ENCODE measurements around the gene NADSYN1.

DNA sequence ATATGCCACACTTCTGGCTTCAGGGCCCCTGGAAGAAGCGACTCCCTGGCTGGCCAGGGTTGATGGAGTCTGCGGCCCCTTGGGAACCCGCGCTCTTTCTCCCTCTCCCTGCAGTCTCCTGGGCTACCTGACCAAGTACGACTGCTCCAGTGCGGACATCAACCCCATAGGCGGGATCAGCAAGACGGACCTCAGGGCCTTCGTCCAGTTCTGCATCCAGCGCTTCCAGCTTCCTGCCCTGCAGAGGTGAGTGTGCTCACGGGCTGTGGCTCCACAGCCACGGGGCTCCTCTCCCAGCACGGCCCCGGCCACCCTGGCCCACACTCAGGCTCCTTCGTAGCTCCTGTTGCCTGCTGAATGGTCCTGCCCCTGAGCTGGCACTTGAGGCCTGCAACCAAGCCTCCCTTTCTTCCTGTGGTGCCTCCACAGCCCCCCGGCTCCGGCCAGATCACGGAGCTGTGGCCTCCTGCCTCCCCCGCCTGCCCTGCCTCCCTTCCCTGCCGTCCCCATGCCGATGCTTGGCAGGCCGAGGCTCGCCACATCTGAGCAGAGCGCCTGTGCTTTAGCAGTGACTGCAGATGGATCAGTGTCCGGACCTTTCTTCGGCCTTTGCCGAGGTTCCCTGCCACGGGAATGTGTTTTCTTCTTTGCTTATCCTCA, 37.9 kb downstream of the NADSYN1 start:
- TF ChIP-seq, protein P1, sequence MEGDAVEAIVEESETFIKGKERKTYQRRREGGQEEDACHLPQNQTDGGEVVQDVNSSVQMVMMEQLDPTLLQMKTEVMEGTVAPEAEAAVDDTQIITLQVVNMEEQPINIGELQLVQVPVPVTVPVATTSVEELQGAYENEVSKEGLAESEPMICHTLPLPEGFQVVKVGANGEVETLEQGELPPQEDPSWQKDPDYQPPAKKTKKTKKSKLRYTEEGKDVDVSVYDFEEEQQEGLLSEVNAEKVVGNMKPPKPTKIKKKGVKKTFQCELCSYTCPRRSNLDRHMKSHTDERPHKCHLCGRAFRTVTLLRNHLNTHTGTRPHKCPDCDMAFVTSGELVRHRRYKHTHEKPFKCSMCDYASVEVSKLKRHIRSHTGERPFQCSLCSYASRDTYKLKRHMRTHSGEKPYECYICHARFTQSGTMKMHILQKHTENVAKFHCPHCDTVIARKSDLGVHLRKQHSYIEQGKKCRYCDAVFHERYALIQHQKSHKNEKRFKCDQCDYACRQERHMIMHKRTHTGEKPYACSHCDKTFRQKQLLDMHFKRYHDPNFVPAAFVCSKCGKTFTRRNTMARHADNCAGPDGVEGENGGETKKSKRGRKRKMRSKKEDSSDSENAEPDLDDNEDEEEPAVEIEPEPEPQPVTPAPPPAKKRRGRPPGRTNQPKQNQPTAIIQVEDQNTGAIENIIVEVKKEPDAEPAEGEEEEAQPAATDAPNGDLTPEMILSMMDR (tag by site-specific recombination; IDR thresholded peaks at IDR 0.05): no peak
- TF ChIP-seq, protein P2, sequence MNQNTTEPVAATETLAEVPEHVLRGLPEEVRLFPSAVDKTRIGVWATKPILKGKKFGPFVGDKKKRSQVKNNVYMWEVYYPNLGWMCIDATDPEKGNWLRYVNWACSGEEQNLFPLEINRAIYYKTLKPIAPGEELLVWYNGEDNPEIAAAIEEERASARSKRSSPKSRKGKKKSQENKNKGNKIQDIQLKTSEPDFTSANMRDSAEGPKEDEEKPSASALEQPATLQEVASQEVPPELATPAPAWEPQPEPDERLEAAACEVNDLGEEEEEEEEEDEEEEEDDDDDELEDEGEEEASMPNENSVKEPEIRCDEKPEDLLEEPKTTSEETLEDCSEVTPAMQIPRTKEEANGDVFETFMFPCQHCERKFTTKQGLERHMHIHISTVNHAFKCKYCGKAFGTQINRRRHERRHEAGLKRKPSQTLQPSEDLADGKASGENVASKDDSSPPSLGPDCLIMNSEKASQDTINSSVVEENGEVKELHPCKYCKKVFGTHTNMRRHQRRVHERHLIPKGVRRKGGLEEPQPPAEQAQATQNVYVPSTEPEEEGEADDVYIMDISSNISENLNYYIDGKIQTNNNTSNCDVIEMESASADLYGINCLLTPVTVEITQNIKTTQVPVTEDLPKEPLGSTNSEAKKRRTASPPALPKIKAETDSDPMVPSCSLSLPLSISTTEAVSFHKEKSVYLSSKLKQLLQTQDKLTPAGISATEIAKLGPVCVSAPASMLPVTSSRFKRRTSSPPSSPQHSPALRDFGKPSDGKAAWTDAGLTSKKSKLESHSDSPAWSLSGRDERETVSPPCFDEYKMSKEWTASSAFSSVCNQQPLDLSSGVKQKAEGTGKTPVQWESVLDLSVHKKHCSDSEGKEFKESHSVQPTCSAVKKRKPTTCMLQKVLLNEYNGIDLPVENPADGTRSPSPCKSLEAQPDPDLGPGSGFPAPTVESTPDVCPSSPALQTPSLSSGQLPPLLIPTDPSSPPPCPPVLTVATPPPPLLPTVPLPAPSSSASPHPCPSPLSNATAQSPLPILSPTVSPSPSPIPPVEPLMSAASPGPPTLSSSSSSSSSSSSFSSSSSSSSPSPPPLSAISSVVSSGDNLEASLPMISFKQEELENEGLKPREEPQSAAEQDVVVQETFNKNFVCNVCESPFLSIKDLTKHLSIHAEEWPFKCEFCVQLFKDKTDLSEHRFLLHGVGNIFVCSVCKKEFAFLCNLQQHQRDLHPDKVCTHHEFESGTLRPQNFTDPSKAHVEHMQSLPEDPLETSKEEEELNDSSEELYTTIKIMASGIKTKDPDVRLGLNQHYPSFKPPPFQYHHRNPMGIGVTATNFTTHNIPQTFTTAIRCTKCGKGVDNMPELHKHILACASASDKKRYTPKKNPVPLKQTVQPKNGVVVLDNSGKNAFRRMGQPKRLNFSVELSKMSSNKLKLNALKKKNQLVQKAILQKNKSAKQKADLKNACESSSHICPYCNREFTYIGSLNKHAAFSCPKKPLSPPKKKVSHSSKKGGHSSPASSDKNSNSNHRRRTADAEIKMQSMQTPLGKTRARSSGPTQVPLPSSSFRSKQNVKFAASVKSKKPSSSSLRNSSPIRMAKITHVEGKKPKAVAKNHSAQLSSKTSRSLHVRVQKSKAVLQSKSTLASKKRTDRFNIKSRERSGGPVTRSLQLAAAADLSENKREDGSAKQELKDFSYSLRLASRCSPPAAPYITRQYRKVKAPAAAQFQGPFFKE (tag by site-specific recombination; IDR thresholded peaks at IDR 0.05; ENCODE audit: borderline replicate concordance): no peak
- TF ChIP-seq ZNF24 (tag by site-specific recombination; IDR thresholded peaks at IDR 0.05) (no peak), ZNF184 (tag by site-specific recombination; IDR thresholded peaks at IDR 0.05) (no peak), ZNF239 (tag by site-specific recombination; IDR thresholded peaks at IDR 0.05) (no peak), ZNF138 (tag by site-specific recombination; IDR thresholded peaks at IDR 0.05; ENCODE audit: borderline replicate concordance) (no peak)
- TF ChIP-seq, protein P3, sequence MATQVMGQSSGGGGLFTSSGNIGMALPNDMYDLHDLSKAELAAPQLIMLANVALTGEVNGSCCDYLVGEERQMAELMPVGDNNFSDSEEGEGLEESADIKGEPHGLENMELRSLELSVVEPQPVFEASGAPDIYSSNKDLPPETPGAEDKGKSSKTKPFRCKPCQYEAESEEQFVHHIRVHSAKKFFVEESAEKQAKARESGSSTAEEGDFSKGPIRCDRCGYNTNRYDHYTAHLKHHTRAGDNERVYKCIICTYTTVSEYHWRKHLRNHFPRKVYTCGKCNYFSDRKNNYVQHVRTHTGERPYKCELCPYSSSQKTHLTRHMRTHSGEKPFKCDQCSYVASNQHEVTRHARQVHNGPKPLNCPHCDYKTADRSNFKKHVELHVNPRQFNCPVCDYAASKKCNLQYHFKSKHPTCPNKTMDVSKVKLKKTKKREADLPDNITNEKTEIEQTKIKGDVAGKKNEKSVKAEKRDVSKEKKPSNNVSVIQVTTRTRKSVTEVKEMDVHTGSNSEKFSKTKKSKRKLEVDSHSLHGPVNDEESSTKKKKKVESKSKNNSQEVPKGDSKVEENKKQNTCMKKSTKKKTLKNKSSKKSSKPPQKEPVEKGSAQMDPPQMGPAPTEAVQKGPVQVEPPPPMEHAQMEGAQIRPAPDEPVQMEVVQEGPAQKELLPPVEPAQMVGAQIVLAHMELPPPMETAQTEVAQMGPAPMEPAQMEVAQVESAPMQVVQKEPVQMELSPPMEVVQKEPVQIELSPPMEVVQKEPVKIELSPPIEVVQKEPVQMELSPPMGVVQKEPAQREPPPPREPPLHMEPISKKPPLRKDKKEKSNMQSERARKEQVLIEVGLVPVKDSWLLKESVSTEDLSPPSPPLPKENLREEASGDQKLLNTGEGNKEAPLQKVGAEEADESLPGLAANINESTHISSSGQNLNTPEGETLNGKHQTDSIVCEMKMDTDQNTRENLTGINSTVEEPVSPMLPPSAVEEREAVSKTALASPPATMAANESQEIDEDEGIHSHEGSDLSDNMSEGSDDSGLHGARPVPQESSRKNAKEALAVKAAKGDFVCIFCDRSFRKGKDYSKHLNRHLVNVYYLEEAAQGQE (tag by site-specific recombination; IDR thresholded peaks at IDR 0.05): no peak
- TF ChIP-seq, protein P4, sequence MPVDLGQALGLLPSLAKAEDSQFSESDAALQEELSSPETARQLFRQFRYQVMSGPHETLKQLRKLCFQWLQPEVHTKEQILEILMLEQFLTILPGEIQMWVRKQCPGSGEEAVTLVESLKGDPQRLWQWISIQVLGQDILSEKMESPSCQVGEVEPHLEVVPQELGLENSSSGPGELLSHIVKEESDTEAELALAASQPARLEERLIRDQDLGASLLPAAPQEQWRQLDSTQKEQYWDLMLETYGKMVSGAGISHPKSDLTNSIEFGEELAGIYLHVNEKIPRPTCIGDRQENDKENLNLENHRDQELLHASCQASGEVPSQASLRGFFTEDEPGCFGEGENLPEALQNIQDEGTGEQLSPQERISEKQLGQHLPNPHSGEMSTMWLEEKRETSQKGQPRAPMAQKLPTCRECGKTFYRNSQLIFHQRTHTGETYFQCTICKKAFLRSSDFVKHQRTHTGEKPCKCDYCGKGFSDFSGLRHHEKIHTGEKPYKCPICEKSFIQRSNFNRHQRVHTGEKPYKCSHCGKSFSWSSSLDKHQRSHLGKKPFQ (tag by site-specific recombination; IDR thresholded peaks at IDR 0.05): no peak
- TF ChIP-seq, protein P5, sequence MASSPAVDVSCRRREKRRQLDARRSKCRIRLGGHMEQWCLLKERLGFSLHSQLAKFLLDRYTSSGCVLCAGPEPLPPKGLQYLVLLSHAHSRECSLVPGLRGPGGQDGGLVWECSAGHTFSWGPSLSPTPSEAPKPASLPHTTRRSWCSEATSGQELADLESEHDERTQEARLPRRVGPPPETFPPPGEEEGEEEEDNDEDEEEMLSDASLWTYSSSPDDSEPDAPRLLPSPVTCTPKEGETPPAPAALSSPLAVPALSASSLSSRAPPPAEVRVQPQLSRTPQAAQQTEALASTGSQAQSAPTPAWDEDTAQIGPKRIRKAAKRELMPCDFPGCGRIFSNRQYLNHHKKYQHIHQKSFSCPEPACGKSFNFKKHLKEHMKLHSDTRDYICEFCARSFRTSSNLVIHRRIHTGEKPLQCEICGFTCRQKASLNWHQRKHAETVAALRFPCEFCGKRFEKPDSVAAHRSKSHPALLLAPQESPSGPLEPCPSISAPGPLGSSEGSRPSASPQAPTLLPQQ (tag by site-specific recombination; IDR thresholded peaks at IDR 0.05): no peak
- TF ChIP-seq, protein P6, sequence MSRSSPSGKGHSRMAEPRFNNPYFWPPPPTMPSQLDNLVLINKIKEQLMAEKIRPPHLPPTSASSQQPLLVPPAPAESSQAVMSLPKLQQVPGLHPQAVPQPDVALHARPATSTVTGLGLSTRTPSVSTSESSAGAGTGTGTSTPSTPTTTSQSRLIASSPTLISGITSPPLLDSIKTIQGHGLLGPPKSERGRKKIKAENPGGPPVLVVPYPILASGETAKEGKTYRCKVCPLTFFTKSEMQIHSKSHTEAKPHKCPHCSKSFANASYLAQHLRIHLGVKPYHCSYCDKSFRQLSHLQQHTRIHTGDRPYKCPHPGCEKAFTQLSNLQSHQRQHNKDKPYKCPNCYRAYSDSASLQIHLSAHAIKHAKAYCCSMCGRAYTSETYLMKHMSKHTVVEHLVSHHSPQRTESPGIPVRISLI (tag by site-specific recombination; IDR thresholded peaks at IDR 0.05): no peak
